ENCODE results near the gene HMCN1. TPM values are rescaled to one million over a fixed set of nuclear protein-coding genes. Genes with fewer than 3 reads are reported as not detected.

The HMCN1 gene
- total and polyA plus RNA-seq, 4 experiments from 2014 or later = 0.19 to 0.29 TPM; not detected in 2

DNA sequence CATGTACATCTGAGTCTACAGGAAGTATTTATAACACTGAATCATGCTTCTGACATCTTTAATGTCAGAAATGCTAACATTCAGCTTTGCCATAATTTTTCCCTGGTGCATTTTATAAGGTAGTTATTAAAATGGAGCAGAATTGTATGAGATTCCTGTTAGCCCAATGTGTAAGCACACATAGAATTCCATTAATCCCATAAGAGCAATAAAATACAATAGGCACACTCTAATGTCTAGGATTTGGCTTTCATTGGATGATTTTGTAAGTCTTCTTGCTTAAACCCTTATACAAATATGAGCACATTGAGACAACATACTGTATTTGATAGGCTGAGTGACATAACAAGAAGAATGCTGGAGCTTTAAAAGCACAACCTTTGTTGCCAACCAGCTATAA, 256.4 kb downstream of the HMCN1 start:
- no peaks in the 10 kb centered on the region for H3K36me3 Mint-ChIP-seq
- POLR2A ChIA-PET (ENCODE audit: partially characterized antibody) = no interaction called here
- H3K27me3 Mint-ChIP-seq = no peaks in the 10 kb centered on the region
- no peaks in the 10 kb centered on the region for H3K9me3 ChIP-seq (ENCODE audit: control insufficient read depth in 1 of 2, low read length in 2 of 2)
- CTCF ChIA-PET (ENCODE audit: partially characterized antibody) = no interaction called here
- peaks cover 1 to 17% (median 10%) of the 10 kb centered on the region in 4 donors for H3K4me1 Mint-ChIP-seq
- H3K36me3 ChIP-seq (ENCODE audit: insufficient read depth, low read length) = no peaks in the 10 kb centered on the region
- no peak overlapping the region for H3K4me3 Mint-ChIP-seq
- no peak for DNase-seq
- H3K4me1 ChIP-seq (ENCODE audit: insufficient read depth, low read length) = peaks cover 5% of the 10 kb centered on the region
- no peak overlapping the region for H3K27ac ChIP-seq (ENCODE audit: low read depth, low read length)
- no peak overlapping the region for H3K27ac Mint-ChIP-seq
- no peaks in the 10 kb centered on the region for H3K27me3 ChIP-seq (ENCODE audit: insufficient read depth, low read length)
- intact Hi-C loops (cut with micrococcal nuclease) = no loop called here
- no peaks in the 10 kb centered on the region for H3K9me3 Mint-ChIP-seq
- no peak overlapping the region for H3K4me3 ChIP-seq (ENCODE audit: low read length in 2 of 2)

DNA sequence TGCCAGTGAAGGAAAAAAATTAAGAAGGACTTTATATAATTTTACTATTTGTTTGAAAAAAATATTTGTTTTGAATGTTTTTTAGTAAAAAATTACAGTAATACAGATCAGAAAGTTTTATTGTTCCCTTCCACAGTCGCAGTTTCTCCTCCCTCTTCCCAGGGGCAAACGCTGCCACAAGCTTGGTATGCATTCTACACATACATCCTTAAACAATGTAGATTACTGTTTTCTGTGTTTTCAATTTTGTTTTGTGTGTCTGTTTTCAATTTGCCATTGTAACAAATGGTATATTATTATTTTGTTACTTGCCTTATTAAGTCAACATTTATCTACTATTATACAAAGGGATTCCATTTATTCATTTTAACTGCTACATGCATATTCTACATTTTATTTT, 257.1 kb downstream of the HMCN1 start:
- H3K27ac Mint-ChIP-seq = no peak overlapping the region
- H3K4me3 Mint-ChIP-seq = no peak overlapping the region
- Histone ChIP-seq H3K36me3 (ENCODE audit: insufficient read depth, low read length) (no peaks in the 10 kb centered on the region), H3K27me3 (ENCODE audit: insufficient read depth, low read length) (no peaks in the 10 kb centered on the region), H3K9me3 (ENCODE audit: control insufficient read depth in 1 of 2, low read length in 2 of 2) (no peaks in the 10 kb centered on the region), H3K27ac (ENCODE audit: low read depth, low read length) (no peak overlapping the region), H3K4me1 (ENCODE audit: insufficient read depth, low read length) (peaks cover 5% of the 10 kb centered on the region), H3K4me3 (ENCODE audit: low read length in 2 of 2) (no peak overlapping the region)
- no peaks in the 10 kb centered on the region for H3K27me3 Mint-ChIP-seq
- no peaks in the 10 kb centered on the region for H3K36me3 Mint-ChIP-seq
- intact Hi-C loops (cut with micrococcal nuclease) = no loop called here
- POLR2A ChIA-PET (ENCODE audit: partially characterized antibody) = no interaction called here
- H3K9me3 Mint-ChIP-seq = no peaks in the 10 kb centered on the region
- H3K4me1 Mint-ChIP-seq = peaks cover 1 to 17% (median 10%) of the 10 kb centered on the region in 4 donors
- DNase-seq = no peak
- CTCF ChIA-PET (ENCODE audit: partially characterized antibody) = no interaction called here

DNA sequence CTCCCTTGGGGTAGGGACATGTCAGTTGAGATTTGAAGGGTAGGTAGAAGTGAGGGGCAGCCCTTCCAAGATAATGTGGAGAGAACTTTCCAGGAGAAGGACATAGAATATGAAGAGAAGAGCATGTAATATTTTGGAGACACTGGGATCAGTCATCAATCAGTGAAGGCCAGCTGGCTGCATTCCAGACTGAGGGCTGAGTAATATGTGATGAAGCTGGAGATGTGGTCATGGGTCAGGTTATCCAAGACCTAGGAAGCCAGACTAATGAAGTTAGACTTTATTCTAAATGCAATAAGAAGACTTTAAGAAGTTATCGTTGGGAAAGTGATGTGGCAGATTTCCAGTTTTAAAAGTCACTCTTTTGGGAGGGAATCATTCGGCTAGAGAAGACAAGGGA, 262.0 kb downstream of the HMCN1 start:
- no peaks in the 10 kb centered on the region for H3K36me3 Mint-ChIP-seq
- CTCF ChIA-PET (ENCODE audit: partially characterized antibody) = no interaction called here
- Histone ChIP-seq H3K4me1 (ENCODE audit: insufficient read depth, low read length) (no peaks in the 10 kb centered on the region), H3K4me3 (ENCODE audit: low read length in 2 of 2) (no peak overlapping the region), H3K9me3 (ENCODE audit: control insufficient read depth in 1 of 2, low read length in 2 of 2) (no peaks in the 10 kb centered on the region), H3K27me3 (ENCODE audit: insufficient read depth, low read length) (no peaks in the 10 kb centered on the region), H3K27ac (ENCODE audit: low read depth, low read length) (no peak overlapping the region), H3K36me3 (ENCODE audit: insufficient read depth, low read length) (no peaks in the 10 kb centered on the region)
- intact Hi-C loops (cut with micrococcal nuclease) = no loop called here
- no peak for DNase-seq
- H3K4me3 Mint-ChIP-seq = no peak overlapping the region
- H3K27ac Mint-ChIP-seq = no peak overlapping the region
- POLR2A ChIA-PET (ENCODE audit: partially characterized antibody) = no interaction called here
- H3K9me3 Mint-ChIP-seq = no peaks in the 10 kb centered on the region
- H3K27me3 Mint-ChIP-seq = no peaks in the 10 kb centered on the region
- peaks cover 0 to 4% (median 1%) of the 10 kb centered on the region in 4 donors for H3K4me1 Mint-ChIP-seq

DNA sequence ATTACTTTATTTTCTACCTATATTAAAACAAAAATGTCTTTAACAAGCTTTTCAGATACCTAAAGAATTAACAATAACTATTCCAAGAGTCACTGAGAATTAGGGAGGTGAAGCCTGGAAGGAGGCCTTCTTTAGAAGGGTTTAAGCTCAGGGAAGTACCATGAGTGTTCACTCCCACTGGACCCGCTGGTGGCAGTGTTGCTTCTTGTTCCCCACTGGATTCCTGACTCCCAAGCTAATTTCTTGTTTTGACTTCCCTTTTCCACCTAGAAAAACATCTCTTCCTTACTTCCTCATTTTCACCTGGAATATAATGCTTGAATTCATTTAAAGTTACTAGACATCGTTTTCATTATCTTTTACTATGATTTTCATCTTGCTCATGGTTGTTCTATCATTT, 264.2 kb downstream of the HMCN1 start:
- Mint-ChIP-seq H3K27me3 (no peaks in the 10 kb centered on the region), H3K4me1 (peaks cover 0 to 4% (median 1%) of the 10 kb centered on the region in 4 donors), H3K4me3 (no peak overlapping the region), H3K9me3 (no peaks in the 10 kb centered on the region), H3K27ac (no peak overlapping the region), H3K36me3 (no peaks in the 10 kb centered on the region)
- Histone ChIP-seq H3K9me3 (ENCODE audit: control insufficient read depth in 1 of 2, low read length in 2 of 2) (no peaks in the 10 kb centered on the region), H3K4me1 (ENCODE audit: insufficient read depth, low read length) (no peaks in the 10 kb centered on the region), H3K27ac (ENCODE audit: low read depth, low read length) (no peak overlapping the region), H3K36me3 (ENCODE audit: insufficient read depth, low read length) (no peaks in the 10 kb centered on the region), H3K27me3 (ENCODE audit: insufficient read depth, low read length) (no peaks in the 10 kb centered on the region), H3K4me3 (ENCODE audit: low read length in 2 of 2) (no peak overlapping the region)
- POLR2A ChIA-PET (ENCODE audit: partially characterized antibody) = no interaction called here
- intact Hi-C loops (cut with micrococcal nuclease) = no loop called here
- CTCF ChIA-PET (ENCODE audit: partially characterized antibody) = no interaction called here
- no peak for DNase-seq

DNA sequence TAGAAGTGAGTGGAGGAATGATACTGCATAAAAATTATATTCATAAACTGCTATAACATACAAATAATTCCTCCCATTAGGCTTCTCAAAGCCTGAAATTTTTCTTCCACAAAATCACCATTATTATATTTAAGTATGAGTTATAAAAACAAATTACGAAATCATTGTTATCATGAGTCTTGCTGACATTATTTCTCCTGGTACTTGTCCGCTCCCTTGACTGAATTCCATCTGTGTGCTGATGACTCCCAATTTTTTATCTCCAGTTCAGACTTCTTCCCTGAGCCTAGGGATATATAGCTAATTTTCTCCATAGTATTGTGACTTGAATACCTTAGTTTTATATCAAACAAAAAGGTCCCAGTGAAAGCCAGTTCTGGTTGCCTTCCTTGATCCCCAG, 268.2 kb downstream of the HMCN1 start:
- H3K27ac ChIP-seq (ENCODE audit: low read depth, low read length) = no peak overlapping the region
- intact Hi-C loops (cut with micrococcal nuclease) = no loop called here
- POLR2A ChIA-PET (ENCODE audit: partially characterized antibody) = no interaction called here
- H3K4me1 ChIP-seq (ENCODE audit: insufficient read depth, low read length) = no peaks in the 10 kb centered on the region
- H3K27me3 ChIP-seq (ENCODE audit: insufficient read depth, low read length) = no peaks in the 10 kb centered on the region
- H3K9me3 ChIP-seq (ENCODE audit: control insufficient read depth in 1 of 2, low read length in 2 of 2) = no peaks in the 10 kb centered on the region
- peaks cover 0 to 2% of the 10 kb centered on the region in 2 donors for H3K27me3 Mint-ChIP-seq
- H3K4me1 Mint-ChIP-seq = no peaks in the 10 kb centered on the region
- H3K4me3 ChIP-seq (ENCODE audit: low read length in 2 of 2) = no peak overlapping the region
- H3K36me3 Mint-ChIP-seq = no peaks in the 10 kb centered on the region
- H3K36me3 ChIP-seq (ENCODE audit: insufficient read depth, low read length) = no peaks in the 10 kb centered on the region
- no peaks in the 10 kb centered on the region for H3K9me3 Mint-ChIP-seq
- H3K27ac Mint-ChIP-seq = no peak overlapping the region
- no peak overlapping the region for H3K4me3 Mint-ChIP-seq
- CTCF ChIA-PET (ENCODE audit: partially characterized antibody) = no interaction called here
- no peak for DNase-seq

DNA sequence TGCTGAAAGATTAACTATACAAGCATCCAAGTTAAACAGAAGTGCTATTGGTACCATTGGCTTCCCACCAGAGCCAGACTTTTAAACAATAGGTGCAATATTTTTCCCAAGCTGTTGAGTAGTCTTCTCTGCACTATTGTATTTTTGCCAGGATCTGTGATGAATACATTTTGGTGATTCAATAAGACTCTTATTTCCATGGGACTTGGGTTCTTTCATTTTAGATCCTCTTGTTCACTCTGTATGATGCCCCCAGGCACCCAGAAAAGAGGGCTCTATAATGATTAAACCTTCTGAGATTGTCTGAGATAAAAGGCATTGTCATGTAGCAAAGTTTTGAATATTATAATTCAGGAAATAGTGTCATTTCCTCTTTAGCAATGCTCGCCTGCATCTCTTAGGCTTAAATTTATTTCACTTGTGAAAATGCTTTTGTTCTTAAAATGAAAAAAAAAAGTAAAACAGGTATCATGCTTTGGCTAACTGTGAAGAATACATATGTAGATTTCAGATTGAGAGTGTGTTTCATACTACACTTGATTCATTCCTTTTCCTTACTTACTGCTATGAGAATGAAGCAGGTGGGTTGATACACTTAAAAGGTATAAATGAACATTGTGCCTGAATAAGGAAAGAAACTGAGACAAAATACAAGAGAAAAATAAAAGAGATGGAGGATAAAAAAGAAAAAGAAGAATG, 275.0 kb downstream of the HMCN1 start:
- Mint-ChIP-seq H3K4me1 (peaks cover 0 to 5% (median 2%) of the 10 kb centered on the region in 4 donors), H3K9me3 (peaks cover 0 to 2% (median 0%) of the 10 kb centered on the region in 8 donors), H3K27me3 (no peaks in the 10 kb centered on the region), H3K27ac (no peak overlapping the region), H3K4me3 (no peak overlapping the region), H3K36me3 (no peaks in the 10 kb centered on the region)
- intact Hi-C loops (cut with micrococcal nuclease) = no loop called here
- Histone ChIP-seq H3K36me3 (ENCODE audit: insufficient read depth, low read length) (no peaks in the 10 kb centered on the region), H3K4me1 (ENCODE audit: insufficient read depth, low read length) (no peaks in the 10 kb centered on the region), H3K4me3 (ENCODE audit: low read length in 2 of 2) (no peak overlapping the region), H3K27ac (ENCODE audit: low read depth, low read length) (no peak overlapping the region), H3K27me3 (ENCODE audit: insufficient read depth, low read length) (no peaks in the 10 kb centered on the region), H3K9me3 (ENCODE audit: control insufficient read depth in 1 of 2, low read length in 2 of 2) (no peaks in the 10 kb centered on the region)
- POLR2A ChIA-PET (ENCODE audit: partially characterized antibody) = no interaction called here
- no peak for DNase-seq
- CTCF ChIA-PET (ENCODE audit: partially characterized antibody) = no interaction called here

DNA sequence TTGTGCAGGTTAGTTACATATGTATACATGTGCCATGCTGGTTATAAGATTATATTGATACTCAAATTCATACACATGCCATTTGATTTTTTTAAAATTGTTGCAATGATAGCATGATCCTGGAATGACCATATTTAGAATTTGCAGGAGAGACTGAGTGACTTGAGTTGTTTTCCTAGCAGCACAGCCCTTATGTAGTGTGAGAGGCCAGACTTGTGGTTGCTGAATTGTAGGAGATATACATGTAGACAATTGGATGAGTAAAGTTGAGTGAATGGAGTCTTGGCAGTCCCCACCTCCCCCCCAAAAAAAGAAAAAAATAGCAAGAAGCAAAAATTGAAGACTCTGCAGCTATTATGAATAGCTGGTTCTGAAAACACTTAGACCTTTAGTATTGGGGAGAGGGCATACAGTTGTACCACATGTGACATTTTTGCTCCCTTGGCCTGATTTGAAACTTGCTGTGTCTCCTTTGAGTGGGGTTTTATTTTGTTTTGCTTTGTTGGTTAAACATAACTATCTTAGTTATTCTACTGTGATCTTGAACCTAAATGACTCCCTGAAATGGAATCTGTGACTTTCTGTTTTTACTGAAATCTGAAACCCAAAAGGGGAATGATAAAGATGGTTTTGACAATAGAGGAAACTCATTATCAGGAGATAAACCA, 280.3 kb downstream of the HMCN1 start:
- ChIA-PET CTCF (ENCODE audit: partially characterized antibody) (no interaction called here), POLR2A (ENCODE audit: partially characterized antibody) (no interaction called here)
- intact Hi-C loops (cut with micrococcal nuclease) = no loop called here
- Mint-ChIP-seq H3K27me3 (no peaks in the 10 kb centered on the region), H3K4me3 (no peak overlapping the region), H3K9me3 (no peaks in the 10 kb centered on the region), H3K27ac (no peak overlapping the region), H3K4me1 (peaks cover 0 to 2% (median under 1%) of the 10 kb centered on the region in 4 donors), H3K36me3 (no peaks in the 10 kb centered on the region)
- H3K27ac ChIP-seq (ENCODE audit: low read depth, low read length) = no peak overlapping the region
- H3K36me3 ChIP-seq (ENCODE audit: insufficient read depth, low read length) = no peaks in the 10 kb centered on the region
- no peaks in the 10 kb centered on the region for H3K4me1 ChIP-seq (ENCODE audit: insufficient read depth, low read length)
- DNase-seq = no peak
- no peaks in the 10 kb centered on the region for H3K27me3 ChIP-seq (ENCODE audit: insufficient read depth, low read length)
- H3K4me3 ChIP-seq (ENCODE audit: low read length in 2 of 2) = no peak overlapping the region
- H3K9me3 ChIP-seq (ENCODE audit: control insufficient read depth in 1 of 2, low read length in 2 of 2) = no peaks in the 10 kb centered on the region

Data from CD4-positive, alpha-beta memory T cell (primary cell).